ENCODE data around the gene GFPT2.

- TF ChIP-seq, protein P1, sequence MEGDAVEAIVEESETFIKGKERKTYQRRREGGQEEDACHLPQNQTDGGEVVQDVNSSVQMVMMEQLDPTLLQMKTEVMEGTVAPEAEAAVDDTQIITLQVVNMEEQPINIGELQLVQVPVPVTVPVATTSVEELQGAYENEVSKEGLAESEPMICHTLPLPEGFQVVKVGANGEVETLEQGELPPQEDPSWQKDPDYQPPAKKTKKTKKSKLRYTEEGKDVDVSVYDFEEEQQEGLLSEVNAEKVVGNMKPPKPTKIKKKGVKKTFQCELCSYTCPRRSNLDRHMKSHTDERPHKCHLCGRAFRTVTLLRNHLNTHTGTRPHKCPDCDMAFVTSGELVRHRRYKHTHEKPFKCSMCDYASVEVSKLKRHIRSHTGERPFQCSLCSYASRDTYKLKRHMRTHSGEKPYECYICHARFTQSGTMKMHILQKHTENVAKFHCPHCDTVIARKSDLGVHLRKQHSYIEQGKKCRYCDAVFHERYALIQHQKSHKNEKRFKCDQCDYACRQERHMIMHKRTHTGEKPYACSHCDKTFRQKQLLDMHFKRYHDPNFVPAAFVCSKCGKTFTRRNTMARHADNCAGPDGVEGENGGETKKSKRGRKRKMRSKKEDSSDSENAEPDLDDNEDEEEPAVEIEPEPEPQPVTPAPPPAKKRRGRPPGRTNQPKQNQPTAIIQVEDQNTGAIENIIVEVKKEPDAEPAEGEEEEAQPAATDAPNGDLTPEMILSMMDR (IDR thresholded peaks at IDR 0.05) = no peak
- no peak for TF ChIP-seq POLR2A (IDR thresholded peaks at IDR 0.05)
Measured at GRCh38 chr5:180364306-180364856, 11.2 kb upstream of the GFPT2 start.
